ENCODE data around the gene SLC25A22.
A peak's percentile ranks its signal among the peaks of the same experiment; 100 is the strongest.

SLC25A22 gene

DNA sequence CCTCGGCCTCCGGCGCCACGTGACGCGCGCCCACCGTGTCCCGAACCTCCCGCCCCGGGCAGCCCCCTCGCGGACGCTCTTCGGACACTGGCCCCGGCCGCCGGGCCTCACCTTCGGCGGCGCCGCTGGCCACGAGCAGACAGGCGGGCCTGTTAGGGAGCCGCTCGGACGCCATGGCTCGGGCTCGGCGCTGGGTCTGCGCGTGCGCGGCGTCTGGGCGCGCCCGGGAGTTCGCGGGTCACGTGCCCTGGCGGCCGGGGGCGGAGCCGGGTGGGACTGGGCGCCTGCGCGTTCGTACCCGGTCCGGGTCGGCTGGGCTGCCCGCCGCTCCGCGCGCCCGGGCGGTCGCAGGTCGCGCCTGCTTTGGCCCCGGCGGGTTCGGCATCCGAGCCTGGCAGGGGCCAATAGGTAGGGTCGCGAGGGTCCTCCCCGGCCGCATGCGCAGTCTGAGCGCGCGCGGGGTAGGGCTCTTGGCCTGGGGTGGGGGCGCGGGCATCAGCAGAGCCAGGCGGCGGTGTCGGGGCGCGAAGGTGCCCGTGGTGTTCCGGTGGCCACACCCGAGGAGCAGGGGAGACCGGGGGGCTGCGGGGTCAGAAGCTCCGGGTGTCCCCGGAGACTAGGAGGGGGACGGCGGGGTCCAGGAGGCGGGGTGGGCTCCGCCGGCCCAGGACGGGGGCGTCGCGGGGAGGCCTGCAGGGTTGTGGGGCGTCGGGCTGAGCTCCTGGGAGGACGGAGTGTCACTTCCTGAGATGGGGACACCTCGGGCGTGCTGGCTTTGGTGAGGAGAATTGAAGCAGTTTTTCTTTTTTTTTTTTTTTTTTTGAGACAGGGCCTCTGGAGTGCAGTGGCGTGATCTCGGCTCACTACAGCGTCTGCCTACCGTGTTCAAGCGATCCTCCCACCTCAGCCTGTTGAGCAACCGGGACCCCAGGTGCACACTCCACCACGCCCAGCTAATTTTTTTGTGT is 20.5 kb downstream of the SLC25A22 start, which contains the start of gene GATD1:
GATD1 (minus strand) TSS at position 200 of the 968 bp plus-strand sequence; CDS start at position 175, 25 bp downstream.
- peak within 1 kb of the TSS; percentile 97 for H4K12ac ChIP-seq (ENCODE audit: low read depth, low read length)

DNA sequence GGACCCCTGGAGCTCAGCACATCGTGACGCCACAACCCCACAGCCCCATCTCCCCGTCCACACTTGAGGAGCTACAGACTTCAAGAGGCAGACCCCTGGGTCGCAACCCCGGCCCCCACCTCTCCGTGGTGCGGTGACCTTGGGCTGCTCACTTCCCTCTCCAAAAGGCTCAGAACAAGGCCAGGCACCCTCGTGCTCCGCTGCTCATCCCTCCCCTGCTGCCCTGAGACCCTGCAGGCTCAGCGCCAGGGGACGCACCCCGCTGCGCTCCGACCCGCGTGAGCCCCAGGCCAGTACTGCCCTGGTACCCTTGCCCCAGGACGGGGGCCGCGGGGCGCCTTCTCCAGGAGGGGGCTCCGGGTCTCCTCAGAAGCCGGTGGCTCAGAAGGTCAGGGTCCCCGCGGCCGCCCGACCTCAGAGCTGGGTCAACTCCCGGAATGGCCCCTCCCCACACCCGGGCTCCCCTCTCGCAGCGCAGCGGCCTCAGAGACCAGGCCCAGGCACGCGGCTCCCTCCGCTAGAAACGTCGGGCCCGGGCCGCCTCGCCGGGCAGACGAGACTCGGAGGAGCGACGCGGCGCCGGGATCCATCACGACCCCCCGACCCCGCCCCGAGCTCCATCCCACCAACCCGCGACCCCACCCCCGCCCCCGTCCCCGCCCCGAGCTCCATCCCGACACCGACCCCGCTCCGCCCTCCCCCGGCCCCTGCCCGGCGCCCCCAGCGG is 21.4 kb downstream of the SLC25A22 start:
- Histone ChIP-seq H2BK5ac (ENCODE audit: low read depth, low read length, poor library complexity) (peak overlapping the region; percentile 87), H3K79me1 (ENCODE audit: low read length) (peaks cover 11% of the 10 kb centered on the region), H3K23ac (ENCODE audit: low read length) (no peak overlapping the region), H3K4me1 (ENCODE audit: control insufficient read depth in 1 of 2, insufficient read depth in 2 of 2, low read length in 2 of 2) (peaks cover 17 to 31% of the 10 kb centered on the region in 2 experiments), H3K18ac (ENCODE audit: low read length) (peak overlapping the region; percentile 84), H2BK120ac (ENCODE audit: insufficient read depth, low read length, poor library complexity) (peak overlapping the region; percentile 88), H2AK5ac (ENCODE audit: low read length) (peak overlapping the region; percentile 98), H3K9me3 (ENCODE audit: insufficient read depth, low read depth, low read length) (no peaks in the 10 kb centered on the region), H3K14ac (ENCODE audit: low read length) (peak overlapping the region; percentile 75), H3K4me2 (ENCODE audit: low read length) (peak overlapping the region; percentile 82), H3K4me3 (ENCODE audit: low read depth, low read length) (peak overlapping the region; percentile 91), H3K4ac (ENCODE audit: low read depth, low read length) (peak overlapping the region; percentile 93), H4K12ac (ENCODE audit: low read depth, low read length) (peak overlapping the region; percentile 73), H3K9ac (ENCODE audit: low read length) (peak overlapping the region; percentile 86), H3K36me3 (ENCODE audit: control insufficient read depth in 1 of 2, insufficient read depth in 2 of 2, low read length in 2 of 2) (peaks cover 32 to 34% of the 10 kb centered on the region in 2 experiments), H3K27ac (ENCODE audit: low read depth, low read length) (peak overlapping the region; percentile 89), H2AFZ (ENCODE audit: insufficient read depth, low read length, poor library complexity) (peak overlapping the region; percentile 50), H4K91ac (ENCODE audit: low read depth, low read length) (peak overlapping the region; percentile 82), H3K79me2 (ENCODE audit: control insufficient read depth, insufficient read depth, low read length, poor library complexity) (peaks cover 20% of the 10 kb centered on the region), H2BK12ac (ENCODE audit: low read length) (peak overlapping the region; percentile 21), H3K27me3 (ENCODE audit: insufficient read depth, low read length) (no peaks in the 10 kb centered on the region), H4K8ac (ENCODE audit: low read depth, low read length) (peak overlapping the region; percentile 52)
- WGBS (ENCODE audit: extremely low coverage, insufficient coverage, insufficient read length), result no CpG with 5 or more reads among the region's 65 CpGs
- peak in 1 of 2 donors; percentile 39 for DNase-seq

More for the DNA sequence above, 20.5 kb downstream of the SLC25A22 start, which contains the start of gene GATD1:
- Histone ChIP-seq H3K9me3 (ENCODE audit: insufficient read depth, low read depth, low read length) (no peaks in the 10 kb centered on the region), H3K79me2 (ENCODE audit: control insufficient read depth, insufficient read depth, low read length, poor library complexity) (peaks cover 20% of the 10 kb centered on the region), H3K4me1 (ENCODE audit: control insufficient read depth in 1 of 2, insufficient read depth in 2 of 2, low read length in 2 of 2) (peaks cover 17 to 26% of the 10 kb centered on the region in 2 experiments), H4K91ac (ENCODE audit: low read depth, low read length) (peak within 1 kb of the TSS; percentile 98), H3K79me1 (ENCODE audit: low read length) (peaks cover 11% of the 10 kb centered on the region), H3K14ac (ENCODE audit: low read length) (peak within 1 kb of the TSS; percentile 98), H3K27me3 (ENCODE audit: insufficient read depth, low read length) (no peaks in the 10 kb centered on the region), H2AK5ac (ENCODE audit: low read length) (peak within 1 kb of the TSS; percentile 98), H2BK5ac (ENCODE audit: low read depth, low read length, poor library complexity) (peak within 1 kb of the TSS; percentile 89), H3K23ac (ENCODE audit: low read length) (no peak within 1 kb of the TSS), H3K27ac (ENCODE audit: low read depth, low read length) (peak within 1 kb of the TSS; percentile 89), H3K36me3 (ENCODE audit: control insufficient read depth in 1 of 2, insufficient read depth in 2 of 2, low read length in 2 of 2) (peaks cover 23 to 25% of the 10 kb centered on the region in 2 experiments), H2AFZ (ENCODE audit: insufficient read depth, low read length, poor library complexity) (peak within 1 kb of the TSS; percentile 97), H3K4ac (ENCODE audit: low read depth, low read length) (peak within 1 kb of the TSS; percentile 96), H2BK120ac (ENCODE audit: insufficient read depth, low read length, poor library complexity) (peak within 1 kb of the TSS; percentile 95), H3K18ac (ENCODE audit: low read length) (peak within 1 kb of the TSS; percentile 86), H2BK12ac (ENCODE audit: low read length) (peak within 1 kb of the TSS; percentile 21), H3K4me2 (ENCODE audit: low read length) (peak within 1 kb of the TSS; percentile 82), H3K9ac (ENCODE audit: low read length) (peak within 1 kb of the TSS; percentile 95), H3K4me3 (ENCODE audit: low read depth, low read length) (peak within 1 kb of the TSS; percentile 91), H4K8ac (ENCODE audit: low read depth, low read length) (peak within 1 kb of the TSS; percentile 99)
- no CpG with 5 or more reads among the region's 110 CpGs for WGBS (ENCODE audit: extremely low coverage, insufficient coverage, insufficient read length)
- peak; percentile 89 to 96 for DNase-seq

DNA sequence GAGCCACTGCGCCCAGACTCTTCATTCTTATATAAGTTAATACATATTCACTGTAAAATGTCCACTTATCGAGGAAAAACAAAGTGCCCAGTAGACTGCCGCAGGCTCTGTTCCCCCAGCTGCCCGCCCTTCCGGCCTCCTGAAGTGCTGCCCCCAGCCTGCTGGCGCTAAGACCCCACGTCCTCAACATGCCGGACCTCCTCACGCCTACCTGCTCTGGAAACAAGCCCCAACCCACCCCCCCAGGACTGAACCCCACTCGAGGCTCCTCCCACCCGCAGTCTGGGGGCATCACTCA is 21.9 kb downstream of the SLC25A22 start:
- DNase-seq, result no peak
- no peak overlapping the region for H3K9ac ChIP-seq (ENCODE audit: low read length)
- peak overlapping the region; percentile 91 for H3K4me3 ChIP-seq (ENCODE audit: low read depth, low read length)
- peak overlapping the region; percentile 75 for H3K14ac ChIP-seq (ENCODE audit: low read length)
- peaks cover 37 to 39% of the 10 kb centered on the region in 2 experiments for H3K36me3 ChIP-seq (ENCODE audit: control insufficient read depth in 1 of 2, insufficient read depth in 2 of 2, low read length in 2 of 2)
- H2AFZ ChIP-seq (ENCODE audit: insufficient read depth, low read length, poor library complexity), result peak overlapping the region; percentile 50
- peaks cover 11% of the 10 kb centered on the region for H3K79me1 ChIP-seq (ENCODE audit: low read length)
- no peak overlapping the region for H2BK12ac ChIP-seq (ENCODE audit: low read length)
- no peak overlapping the region for H3K23ac ChIP-seq (ENCODE audit: low read length)
- no peak overlapping the region for H2BK120ac ChIP-seq (ENCODE audit: insufficient read depth, low read length, poor library complexity)
- WGBS (ENCODE audit: extremely low coverage, insufficient coverage, insufficient read length), result no CpG with 5 or more reads among the region's 11 CpGs
- H4K12ac ChIP-seq (ENCODE audit: low read depth, low read length), result no peak overlapping the region
- H3K79me2 ChIP-seq (ENCODE audit: control insufficient read depth, insufficient read depth, low read length, poor library complexity), result peaks cover 20% of the 10 kb centered on the region
- H3K4me1 ChIP-seq (ENCODE audit: control insufficient read depth in 1 of 2, insufficient read depth in 2 of 2, low read length in 2 of 2), result peaks cover 17 to 32% of the 10 kb centered on the region in 2 experiments
- H2AK5ac ChIP-seq (ENCODE audit: low read length), result no peak overlapping the region
- no peak overlapping the region for H3K18ac ChIP-seq (ENCODE audit: low read length)
- no peak overlapping the region for H2BK5ac ChIP-seq (ENCODE audit: low read depth, low read length, poor library complexity)
- H3K27me3 ChIP-seq (ENCODE audit: insufficient read depth, low read length), result no peaks in the 10 kb centered on the region
- no peak overlapping the region for H4K8ac ChIP-seq (ENCODE audit: low read depth, low read length)
- peak overlapping the region; percentile 82 for H3K4me2 ChIP-seq (ENCODE audit: low read length)
- no peaks in the 10 kb centered on the region for H3K9me3 ChIP-seq (ENCODE audit: insufficient read depth, low read depth, low read length)
- H3K4ac ChIP-seq (ENCODE audit: low read depth, low read length), result peak overlapping the region; percentile 93
- peak overlapping the region; percentile 82 for H4K91ac ChIP-seq (ENCODE audit: low read depth, low read length)
- no peak overlapping the region for H3K27ac ChIP-seq (ENCODE audit: low read depth, low read length)

DNA sequence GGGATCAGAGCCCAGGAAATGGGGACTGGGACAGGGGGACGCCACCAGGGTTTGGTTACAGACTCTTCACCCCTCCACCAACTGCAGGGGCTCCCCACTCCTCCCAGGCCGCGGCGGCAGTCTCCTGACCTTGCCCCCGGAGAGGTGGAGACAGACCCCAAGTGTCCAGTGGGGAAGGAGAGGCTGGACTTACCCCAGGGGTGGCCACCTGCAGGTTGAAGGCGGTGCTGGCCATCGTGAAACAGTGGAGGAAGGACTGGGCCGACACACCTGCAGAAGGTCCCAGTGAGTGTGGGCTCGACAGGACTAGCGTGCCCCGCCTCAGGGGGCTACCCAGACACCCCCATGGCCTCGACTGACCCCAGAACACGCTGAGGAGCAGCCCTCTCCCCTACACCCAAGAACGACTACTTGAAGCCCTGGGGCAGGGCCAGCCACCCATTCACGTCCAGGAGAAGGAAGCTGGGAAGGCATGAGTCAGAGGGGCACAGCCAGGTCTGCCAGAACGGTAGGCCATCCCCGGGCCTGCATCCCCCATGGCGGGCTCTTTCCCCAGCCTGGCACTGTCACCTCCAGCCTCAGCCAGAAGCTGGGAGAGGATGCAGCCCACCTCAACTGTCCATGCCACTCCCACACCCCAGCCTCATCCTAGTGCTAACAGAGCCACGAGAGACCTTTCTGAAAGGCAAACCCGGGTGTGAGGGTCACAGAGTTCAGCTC is 23.0 kb downstream of the SLC25A22 start:
- Histone ChIP-seq H3K27ac (ENCODE audit: low read depth, low read length) (no peak overlapping the region), H3K4ac (ENCODE audit: low read depth, low read length) (peak overlapping the region; percentile 70), H3K4me1 (ENCODE audit: control insufficient read depth in 1 of 2, insufficient read depth in 2 of 2, low read length in 2 of 2) (peaks cover 17 to 32% of the 10 kb centered on the region in 2 experiments), H3K36me3 (ENCODE audit: control insufficient read depth in 1 of 2, insufficient read depth in 2 of 2, low read length in 2 of 2) (peaks cover 46% of the 10 kb centered on the region in 2 experiments), H2BK120ac (ENCODE audit: insufficient read depth, low read length, poor library complexity) (no peak overlapping the region), H3K4me2 (ENCODE audit: low read length) (no peak overlapping the region), H3K79me2 (ENCODE audit: control insufficient read depth, insufficient read depth, low read length, poor library complexity) (peaks cover 20% of the 10 kb centered on the region), H2AK5ac (ENCODE audit: low read length) (no peak overlapping the region), H2BK5ac (ENCODE audit: low read depth, low read length, poor library complexity) (no peak overlapping the region), H3K23ac (ENCODE audit: low read length) (no peak overlapping the region), H3K18ac (ENCODE audit: low read length) (no peak overlapping the region), H4K91ac (ENCODE audit: low read depth, low read length) (no peak overlapping the region), H3K9ac (ENCODE audit: low read length) (no peak overlapping the region), H3K4me3 (ENCODE audit: low read depth, low read length) (no peak overlapping the region), H2AFZ (ENCODE audit: insufficient read depth, low read length, poor library complexity) (no peak overlapping the region), H3K27me3 (ENCODE audit: insufficient read depth, low read length) (no peaks in the 10 kb centered on the region), H3K9me3 (ENCODE audit: insufficient read depth, low read depth, low read length) (peaks cover 2% of the 10 kb centered on the region), H3K14ac (ENCODE audit: low read length) (no peak overlapping the region), H3K79me1 (ENCODE audit: low read length) (peaks cover 11% of the 10 kb centered on the region), H2BK12ac (ENCODE audit: low read length) (no peak overlapping the region), H4K8ac (ENCODE audit: low read depth, low read length) (no peak overlapping the region), H4K12ac (ENCODE audit: low read depth, low read length) (no peak overlapping the region)
- WGBS (ENCODE audit: extremely low coverage, insufficient coverage, insufficient read length), result no CpG with 5 or more reads among the region's 20 CpGs
- DNase-seq, result no peak

All from trophoblast cell (in vitro differentiated cells and primary cell).